C4-2B (cell line): ENCODE data around the gene NOC3L.

ENCODE experiments used
- CTCF ChIP-seq: fragments of 450-650 bp; conservative IDR thresholded peaks from 2 replicates; pipeline ENCODE4 v1.5.1; 2017; ENCODE audit warnings: mild to moderate bottlenecking
- ZFX ChIP-seq: fragments of 450-650 bp; IDR thresholded peaks from 2 replicates; pipeline ENCODE4 v1.6.1; 2017

- TF ChIP-seq CTCF: no peak
- TF ChIP-seq ZFX: no peak
These were observed 74.2 kb downstream of the NOC3L start for GRCh38 chr10:94288361-94289101.
